CD4-positive, alpha-beta memory T cell (primary cell): ENCODE data around the gene DDX5. TPM values are rescaled to one million over a fixed set of nuclear protein-coding genes. Genes with fewer than 3 reads are reported as not detected.

Experiments used
- CTCF ChIA-PET: fragments of 350-600 bp; sonication (Branson Sonifier 250); formaldehyde crosslinking; loops from one replicate; lab custom pipeline; 2021; ENCODE audit warnings: inconsistent platforms; ENCODE audit not compliant: partially characterized antibody; lab: Charles Lee
- POLR2A ChIA-PET: fragments of 350-600 bp; sonication (Branson Sonifier 250); formaldehyde crosslinking; loops from one replicate; lab custom pipeline; 2021; ENCODE audit not compliant: partially characterized antibody; lab: Charles Lee
- DNase-seq, 5 donors: peaks; one replicate each; pipeline versions ENCODE4 v3.0.0 to v3.0.0-alpha.2; 2020 to 2022; ENCODE audit warnings: mixed read lengths in 1 of 5
- H3K27ac ChIP-seq: one replicate; pipeline ENCODE4 v1.7.0; 2013; ENCODE audit warnings: low read depth, low read length
- H3K27me3 ChIP-seq: 2 replicates; pipeline ENCODE4 v1.7.0; 2013; ENCODE audit warnings: mild to moderate bottlenecking, low read length, moderate library complexity; ENCODE audit not compliant: insufficient read depth
- H3K36me3 ChIP-seq: 2 replicates; pipeline ENCODE4 v1.7.0; 2013; ENCODE audit warnings: mild to moderate bottlenecking, low read length, moderate library complexity; ENCODE audit not compliant: insufficient read depth
- H3K4me1 ChIP-seq: 2 replicates; pipeline ENCODE4 v1.7.0; 2013; ENCODE audit warnings: mild to moderate bottlenecking, low read length, moderate library complexity; ENCODE audit not compliant: insufficient read depth
- H3K4me3 ChIP-seq, 2 donors: one replicate each; pipeline ENCODE4 v1.7.0; 2013; ENCODE audit warnings: low read length in 2 of 2, mild to moderate bottlenecking in 1 of 2
- H3K9me3 ChIP-seq, 2 donors: one replicate each; pipeline ENCODE4 v1.7.0; 2013; ENCODE audit warnings: low read length in 2 of 2, control low read depth in 1 of 2; ENCODE audit not compliant: control insufficient read depth in 1 of 2
- H3K27ac Mint-ChIP-seq, 7 donors: one replicate each; pipeline ENCODE4 v1.8.0; 2020 to 2021; ENCODE audit warnings: mixed read lengths in 7 of 7, mild to moderate bottlenecking in 6 of 7, inconsistent platforms in 3 of 7, moderate library complexity in 3 of 7
- H3K27me3 Mint-ChIP-seq, 2 donors: one replicate each; pipeline ENCODE4 v1.8.0; 2020 to 2021; ENCODE audit warnings: mixed read lengths in 2 of 2
- H3K36me3 Mint-ChIP-seq, 2 donors: one replicate each; pipeline ENCODE4 v1.8.0; 2020 to 2021; ENCODE audit warnings: mixed read lengths in 2 of 2, inconsistent platforms in 1 of 2, mild to moderate bottlenecking in 1 of 2
- H3K4me1 Mint-ChIP-seq, 4 donors: one replicate each; pipeline ENCODE4 v1.8.0; 2020 to 2021; ENCODE audit warnings: mixed read lengths in 4 of 4, mild to moderate bottlenecking in 1 of 4
- H3K4me3 Mint-ChIP-seq, 8 donors: one replicate each; pipeline ENCODE4 v1.8.0; 2020 to 2021; ENCODE audit warnings: mixed read lengths in 8 of 8, mild to moderate bottlenecking in 7 of 8, moderate library complexity in 6 of 8, inconsistent platforms in 3 of 8
- H3K9me3 Mint-ChIP-seq, 8 donors: one replicate each; pipeline ENCODE4 v1.8.0; 2020 to 2021; ENCODE audit warnings: mixed read lengths in 8 of 8, mild to moderate bottlenecking in 5 of 8, inconsistent platforms in 3 of 8, moderate library complexity in 1 of 8
- intact Hi-C: fragments of 100-400 bp; cut with micrococcal nuclease; formaldehyde crosslinking; loops from one replicate; pipeline ENCODE4 v1.15.1; 2023
- polyA plus RNA-seq, 2 donors: library from polyadenylated mRNA; unstranded; fragments of 300-500 nt; fragmentation: Illumina TruSeq; gene quantifications; one replicate each; pipeline ENCODE4 v1.2.3, GENCODE V29; 2021
- total RNA-seq, 2 experiments: library from RNA; stranded (reverse); gene quantifications; one replicate each; pipeline ENCODE4 v1.2.3, GENCODE V29; 2021

DDX5 gene
- total and polyA plus RNA-seq, 4 experiments from 2014 or later = 1,080 to 1,577 (median 1,393) TPM

- no peak overlapping the region for H3K27ac Mint-ChIP-seq
- intact Hi-C loops = no loop called here
- H3K4me3 Mint-ChIP-seq = no peak overlapping the region
- Histone ChIP-seq H3K27ac (no peak overlapping the region), H3K36me3 (peaks cover 20% of the 10 kb centered on the region), H3K4me3 (no peak overlapping the region), H3K4me1 (no peaks in the 10 kb centered on the region), H3K27me3 (no peaks in the 10 kb centered on the region), H3K9me3 (no peaks in the 10 kb centered on the region)
- DNase-seq = no peak
- peaks cover 0 to 2% (median 0%) of the 10 kb centered on the region in 4 donors for H3K4me1 Mint-ChIP-seq
- H3K27me3 Mint-ChIP-seq = no peaks in the 10 kb centered on the region
- H3K36me3 Mint-ChIP-seq = peaks cover 25 to 50% of the 10 kb centered on the region in 2 donors
- POLR2A ChIA-PET = interaction anchor here (1.2 kb wide), 1 partner anchor 39 kb away, joined by 4 read pairs; the partner anchor contains the start of gene DDX5
- no peaks in the 10 kb centered on the region for H3K9me3 Mint-ChIP-seq
- CTCF ChIA-PET = interaction anchor here (1.1 to 1.4 kb wide), 3 partner anchors 125 to 192 kb away, joined by 3 to 6 read pairs (median 4); no protein-coding TSS in a partner anchor
Measured at GRCh38 chr17:64544742-64545141, 38.7 kb upstream of the DDX5 start.

- Histone ChIP-seq H3K4me1 (no peaks in the 10 kb centered on the region), H3K4me3 (no peak overlapping the region), H3K36me3 (peaks cover 33% of the 10 kb centered on the region), H3K27ac (no peak overlapping the region), H3K27me3 (no peaks in the 10 kb centered on the region), H3K9me3 (no peaks in the 10 kb centered on the region)
- Mint-ChIP-seq H3K27me3 (no peaks in the 10 kb centered on the region), H3K36me3 (peaks cover 20 to 52% of the 10 kb centered on the region in 2 donors), H3K4me3 (no peak overlapping the region), H3K9me3 (no peaks in the 10 kb centered on the region), H3K27ac (no peak overlapping the region), H3K4me1 (peaks cover 0 to 5% (median 0%) of the 10 kb centered on the region in 4 donors)
- intact Hi-C loops = no loop called here
- POLR2A ChIA-PET = no interaction called here
- CTCF ChIA-PET = interaction anchor here (1.4 to 1.5 kb wide), 2 partner anchors 12 to 196 kb away, joined by 3 to 6 read pairs; no protein-coding TSS in a partner anchor
- no peak for DNase-seq
Measured at GRCh38 chr17:64540118-64540776, 34.2 kb upstream of the DDX5 start.

GRCh38 chr17:64538508-64539130, 32.5 kb upstream of the DDX5 start:
- no peaks in the 10 kb centered on the region for H3K27me3 ChIP-seq
- Mint-ChIP-seq H3K27ac (peak overlapping the region in 5 of 7 donors; percentile 3 to 88 (median 66)), H3K4me1 (peaks cover 0 to 5% (median 0%) of the 10 kb centered on the region in 4 donors), H3K36me3 (peaks cover 26 to 60% of the 10 kb centered on the region in 2 donors), H3K27me3 (no peaks in the 10 kb centered on the region), H3K9me3 (no peaks in the 10 kb centered on the region), H3K4me3 (no peak overlapping the region)
- no peak for DNase-seq
- H3K9me3 ChIP-seq = no peaks in the 10 kb centered on the region
- no peak overlapping the region for H3K27ac ChIP-seq
- no peak overlapping the region for H3K4me3 ChIP-seq
- H3K4me1 ChIP-seq = no peaks in the 10 kb centered on the region
- H3K36me3 ChIP-seq = peaks cover 48% of the 10 kb centered on the region
- CTCF ChIA-PET = interaction anchor here (0.8 to 1.3 kb wide), 2 partner anchors 12 to 198 kb away, joined by 3 read pairs; no protein-coding TSS in a partner anchor
- intact Hi-C loops = loop anchor here (10.0 kb wide), 1 partner anchor 106 kb away; no protein-coding TSS in a partner anchor
- POLR2A ChIA-PET = interaction anchor here (1.3 kb wide), 1 partner anchor 32 kb away, joined by 3 read pairs; the partner anchor contains the start of gene CEP95

- Histone ChIP-seq H3K27me3 (no peaks in the 10 kb centered on the region), H3K36me3 (peaks cover 59% of the 10 kb centered on the region), H3K4me3 (no peak overlapping the region), H3K27ac (no peak overlapping the region), H3K4me1 (no peaks in the 10 kb centered on the region), H3K9me3 (no peaks in the 10 kb centered on the region)
- H3K36me3 Mint-ChIP-seq = peaks cover 33 to 65% of the 10 kb centered on the region in 2 donors
- intact Hi-C loops = loop anchor here (10.0 kb wide), 1 partner anchor 107 kb away; no protein-coding TSS in a partner anchor
- no peaks in the 10 kb centered on the region for H3K27me3 Mint-ChIP-seq
- POLR2A ChIA-PET = interaction anchor here (1.3 kb wide), 1 partner anchor 31 kb away, joined by 3 read pairs; the partner anchor contains the start of gene CEP95
- H3K9me3 Mint-ChIP-seq = no peaks in the 10 kb centered on the region
- CTCF ChIA-PET = interaction anchor here (0.8 to 1.1 kb wide), 2 partner anchors 9 to 199 kb away, joined by 4 to 10 read pairs; no protein-coding TSS in a partner anchor
- DNase-seq = no peak
- H3K27ac Mint-ChIP-seq = peak overlapping the region in 3 of 7 donors; percentile 1 to 51 (median 12)
- H3K4me1 Mint-ChIP-seq = peaks cover 0 to 3% (median 0%) of the 10 kb centered on the region in 4 donors
- no peak overlapping the region for H3K4me3 Mint-ChIP-seq
Measured at GRCh38 chr17:64537488-64537887, 31.4 kb upstream of the DDX5 start.

GRCh38 chr17:64536913-64537312, 30.8 kb upstream of the DDX5 start:
- Histone ChIP-seq H3K27me3 (no peaks in the 10 kb centered on the region), H3K36me3 (peaks cover 63% of the 10 kb centered on the region), H3K4me1 (no peaks in the 10 kb centered on the region), H3K27ac (no peak overlapping the region), H3K4me3 (no peak overlapping the region), H3K9me3 (no peaks in the 10 kb centered on the region)
- no peak for DNase-seq
- Mint-ChIP-seq H3K36me3 (peaks cover 38 to 66% of the 10 kb centered on the region in 2 donors), H3K4me3 (no peak overlapping the region), H3K27me3 (no peaks in the 10 kb centered on the region), H3K9me3 (no peaks in the 10 kb centered on the region), H3K27ac (peak overlapping the region in 2 of 7 donors; percentile 1 to 17), H3K4me1 (peaks cover 0 to 3% (median 0%) of the 10 kb centered on the region in 4 donors)
- CTCF ChIA-PET = interaction anchor here (0.8 to 1.1 kb wide), 2 partner anchors 10 to 200 kb away, joined by 4 to 10 read pairs; no protein-coding TSS in a partner anchor
- POLR2A ChIA-PET = interaction anchor here (1.3 kb wide), 1 partner anchor 30 kb away, joined by 3 read pairs; the partner anchor contains the start of gene CEP95
- intact Hi-C loops = loop anchor here (10.0 kb wide), 1 partner anchor 108 kb away; no protein-coding TSS in a partner anchor

- no peaks in the 10 kb centered on the region for H3K9me3 ChIP-seq
- ChIA-PET POLR2A (interaction anchor here (4.2 kb wide), 1 partner anchor 29 kb away, joined by 22 read pairs; the partner anchor contains the start of genes CEP95 and DDX5), CTCF (interaction anchor here (0.9 to 3.6 kb wide), 3 partner anchors 8 to 115 kb away, joined by 3 to 22 read pairs (median 6); no protein-coding TSS in a partner anchor)
- H3K4me3 ChIP-seq = no peak overlapping the region
- Mint-ChIP-seq H3K27me3 (no peaks in the 10 kb centered on the region), H3K4me3 (no peak overlapping the region), H3K9me3 (no peaks in the 10 kb centered on the region), H3K4me1 (peaks cover 0 to 3% (median 0%) of the 10 kb centered on the region in 4 donors), H3K36me3 (peaks cover 50 to 76% of the 10 kb centered on the region in 2 donors), H3K27ac (peak overlapping the region in 2 of 7 donors; percentile 27 to 63)
- H3K27ac ChIP-seq = no peak overlapping the region
- peaks cover 73% of the 10 kb centered on the region for H3K36me3 ChIP-seq
- intact Hi-C loops = loop anchor here (10.0 kb wide), 1 partner anchor 109 kb away; no protein-coding TSS in a partner anchor
- H3K4me1 ChIP-seq = no peaks in the 10 kb centered on the region
- no peaks in the 10 kb centered on the region for H3K27me3 ChIP-seq
- no peak for DNase-seq
Measured at GRCh38 chr17:64535357-64535756, 29.3 kb upstream of the DDX5 start.
